Tibial artery (tissue), 4 donors: ENCODE results near the gene KRT9.

Experiments used
- DNase-seq, 2 donors: peaks; one replicate each; pipeline ENCODE4 v3.0.0-alpha.2; 2019
- H3K27ac ChIP-seq, 2 donors: fragments of 200-600 bp; sonication (generic) in 1 of 2; 1 replicate in 1 of 2; 2 replicates in 1 of 2; pipeline ENCODE4 v1.5.1; 2018 to 2019; ENCODE audit warnings: mild to moderate bottlenecking in 1 of 2
- H3K27me3 ChIP-seq, 2 donors: fragments of 200-600 bp; sonication (generic) in 1 of 2; one replicate each; pipeline versions ENCODE4 v1.5.1 to v1.6.0; 2016 to 2019
- H3K36me3 ChIP-seq, 3 donors: fragments of 200-600 bp; sonication (generic) in 2 of 3; one replicate each; pipeline ENCODE4 v1.5.1; 2016 to 2019; ENCODE audit warnings: mild to moderate bottlenecking in 2 of 3
- H3K4me1 ChIP-seq, 4 donors: fragments of 200-600 bp; sonication (generic) in 2 of 4; 1 replicate in 3 of 4; 2 replicates in 1 of 4; pipeline ENCODE4 v1.5.1; 2016 to 2019
- H3K4me3 ChIP-seq, 2 donors: fragments of 200-600 bp; sonication (generic) in 1 of 2; 1 replicate in 1 of 2; 2 replicates in 1 of 2; pipeline ENCODE4 v1.5.1; 2018 to 2019; ENCODE audit warnings: mild to moderate bottlenecking in 2 of 2
- H3K9me3 ChIP-seq, 3 donors: fragments of 200-600 bp; sonication (generic) in 1 of 3; one replicate each; pipeline ENCODE4 v1.5.1; 2016 to 2019
- intact Hi-C: fragments of 100-400 bp; cut with DNase I; formaldehyde crosslinking; loops from one replicate; pipeline ENCODE4 v1.15.0; 2023; ENCODE audit warnings: low total_unique reads
- TF ChIP-seq, protein P1 (sequence below), 2 experiments: fragments of 200-600 bp in 1 of 2; fragments of 450-650 bp in 1 of 2; IDR thresholded peaks; one replicate each; pipeline ENCODE4 v1.5.1; 2017 to 2019; ENCODE audit warnings: antibody characterized with exemption in 2 of 2, mild to moderate bottlenecking in 1 of 2, moderate library complexity in 1 of 2

Gene KRT9

GRCh38 chr17:41529491-41529915 lies 42.4 kb downstream of the KRT9 start:
- intact Hi-C loops: no loop called here
- DNase-seq: no peak
- Histone ChIP-seq H3K27ac (no peak overlapping the region), H3K4me1 (peaks cover 0 to 14% (median 13%) of the 10 kb centered on the region in 4 donors), H3K27me3 (peaks cover 4 to 38% of the 10 kb centered on the region in 2 donors), H3K36me3 (no peaks in the 10 kb centered on the region), H3K9me3 (no peaks in the 10 kb centered on the region), H3K4me3 (no peak overlapping the region)
- TF ChIP-seq, protein P1, sequence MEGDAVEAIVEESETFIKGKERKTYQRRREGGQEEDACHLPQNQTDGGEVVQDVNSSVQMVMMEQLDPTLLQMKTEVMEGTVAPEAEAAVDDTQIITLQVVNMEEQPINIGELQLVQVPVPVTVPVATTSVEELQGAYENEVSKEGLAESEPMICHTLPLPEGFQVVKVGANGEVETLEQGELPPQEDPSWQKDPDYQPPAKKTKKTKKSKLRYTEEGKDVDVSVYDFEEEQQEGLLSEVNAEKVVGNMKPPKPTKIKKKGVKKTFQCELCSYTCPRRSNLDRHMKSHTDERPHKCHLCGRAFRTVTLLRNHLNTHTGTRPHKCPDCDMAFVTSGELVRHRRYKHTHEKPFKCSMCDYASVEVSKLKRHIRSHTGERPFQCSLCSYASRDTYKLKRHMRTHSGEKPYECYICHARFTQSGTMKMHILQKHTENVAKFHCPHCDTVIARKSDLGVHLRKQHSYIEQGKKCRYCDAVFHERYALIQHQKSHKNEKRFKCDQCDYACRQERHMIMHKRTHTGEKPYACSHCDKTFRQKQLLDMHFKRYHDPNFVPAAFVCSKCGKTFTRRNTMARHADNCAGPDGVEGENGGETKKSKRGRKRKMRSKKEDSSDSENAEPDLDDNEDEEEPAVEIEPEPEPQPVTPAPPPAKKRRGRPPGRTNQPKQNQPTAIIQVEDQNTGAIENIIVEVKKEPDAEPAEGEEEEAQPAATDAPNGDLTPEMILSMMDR (IDR thresholded peaks at IDR 0.05): no peak

DNA sequence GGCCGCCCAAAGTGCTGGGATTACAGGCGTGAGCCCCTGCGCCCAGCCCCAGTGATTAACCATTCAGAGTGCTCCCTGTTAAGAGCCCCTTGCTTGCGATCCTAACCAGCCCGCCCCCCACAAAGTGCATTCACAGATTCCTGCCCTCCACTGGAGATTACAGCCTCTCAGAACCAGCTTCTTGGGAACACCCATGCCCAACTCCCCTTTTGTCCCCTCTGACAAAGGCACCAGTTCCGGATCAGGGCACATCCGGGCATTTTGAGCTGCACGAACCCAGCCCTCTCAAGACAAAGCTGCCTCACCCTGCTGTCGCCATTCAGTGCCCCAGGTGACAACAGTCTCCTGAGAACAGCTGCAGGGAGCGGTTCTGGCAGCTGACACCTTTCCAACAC lies 42.9 kb downstream of the KRT9 start:
- H3K4me3 ChIP-seq: no peak overlapping the region
- no peaks in the 10 kb centered on the region for H3K36me3 ChIP-seq
- TF ChIP-seq, protein P1 (IDR thresholded peaks at IDR 0.05): no peak
- peaks cover 0 to 16% (median 13%) of the 10 kb centered on the region in 4 donors for H3K4me1 ChIP-seq
- no peak for DNase-seq
- H3K27me3 ChIP-seq: peaks cover 4 to 38% of the 10 kb centered on the region in 2 donors
- no peaks in the 10 kb centered on the region for H3K9me3 ChIP-seq
- intact Hi-C loops: no loop called here
- no peak overlapping the region for H3K27ac ChIP-seq

- intact Hi-C loops: no loop called here
- peaks cover 4 to 41% of the 10 kb centered on the region in 2 donors for H3K27me3 ChIP-seq
- no peak overlapping the region for H3K27ac ChIP-seq
- no peaks in the 10 kb centered on the region for H3K9me3 ChIP-seq
- peak overlapping the region; percentile 27 to 46 for H3K4me3 ChIP-seq
- H3K36me3 ChIP-seq: no peaks in the 10 kb centered on the region
- H3K4me1 ChIP-seq: peaks cover 0 to 18% (median 13%) of the 10 kb centered on the region in 4 donors
- DNase-seq: no peak
- TF ChIP-seq, protein P1 (IDR thresholded peaks at IDR 0.05): no peak
Observed at GRCh38 chr17:41527063-41528023, 44.5 kb downstream of the KRT9 start.

DNA sequence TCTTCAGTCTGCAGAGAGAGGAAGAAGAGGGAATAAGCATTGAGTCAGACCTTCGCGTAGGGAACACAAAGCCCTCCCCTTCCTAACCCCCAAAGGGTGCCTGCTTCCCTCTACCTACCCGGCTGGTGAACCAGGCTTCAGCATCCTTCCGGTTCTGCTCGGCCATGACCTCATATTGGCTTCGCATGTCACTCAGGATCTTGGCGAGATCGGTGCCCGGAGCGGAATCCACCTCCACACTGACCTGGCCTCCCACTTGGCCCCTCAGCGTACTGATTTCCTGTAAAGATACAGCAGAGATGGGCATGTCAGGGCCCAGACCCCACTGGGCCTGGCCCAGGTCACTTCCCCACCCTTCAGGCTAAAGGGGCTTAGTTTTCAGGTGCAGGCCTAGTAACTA lies 47.6 kb downstream of the KRT9 start:
- TF ChIP-seq, protein P1 (IDR thresholded peaks at IDR 0.05): no peak
- H3K27me3 ChIP-seq: peaks cover 4 to 57% of the 10 kb centered on the region in 2 donors
- no peak overlapping the region for H3K27ac ChIP-seq
- no peaks in the 10 kb centered on the region for H3K36me3 ChIP-seq
- no peaks in the 10 kb centered on the region for H3K9me3 ChIP-seq
- peaks cover 0 to 30% (median 13%) of the 10 kb centered on the region in 4 donors for H3K4me1 ChIP-seq
- DNase-seq: no peak
- H3K4me3 ChIP-seq: no peak overlapping the region
- intact Hi-C loops: no loop called here

DNA sequence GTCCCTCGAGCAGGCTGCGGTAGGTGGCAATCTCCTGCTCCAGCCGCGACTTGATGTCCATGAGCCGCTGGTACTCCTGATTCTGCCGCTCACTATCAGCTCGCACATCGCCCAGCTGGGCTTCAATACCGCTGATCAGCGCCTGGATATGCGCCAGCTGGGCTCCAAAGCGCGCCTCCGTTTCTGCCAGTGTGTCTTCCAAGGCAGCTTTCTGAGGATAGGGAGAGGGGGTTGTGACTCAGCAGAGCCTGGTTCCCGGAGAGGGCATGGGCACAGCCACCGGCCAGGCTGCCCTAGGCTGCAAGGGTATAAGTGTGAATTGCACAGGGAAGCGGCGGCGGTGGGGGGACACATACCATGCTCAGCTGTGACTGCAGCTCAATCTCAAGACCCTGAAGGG lies 48.1 kb downstream of the KRT9 start:
- Histone ChIP-seq H3K27me3 (peaks cover 4 to 52% of the 10 kb centered on the region in 2 donors), H3K9me3 (no peaks in the 10 kb centered on the region), H3K36me3 (no peaks in the 10 kb centered on the region), H3K4me1 (peaks cover 0 to 30% (median 13%) of the 10 kb centered on the region in 4 donors), H3K27ac (no peak overlapping the region), H3K4me3 (no peak overlapping the region)
- intact Hi-C loops: no loop called here
- TF ChIP-seq, protein P1 (IDR thresholded peaks at IDR 0.05): no peak
- DNase-seq: no peak
